HG03571 (cell line): ENCODE results near the gene DLEU7.

ENCODE experiments used
- ATAC-seq: cut with Tn5 transposase; IDR thresholded peaks from one replicate; pipeline ENCODE4 v1.9.1; 2021; ENCODE audit not compliant: unreplicated experiment

Gene DLEU7

GRCh38 chr13:50843257-50844083 lies at the start of gene DLEU7:
Gene DLEU7 (minus strand): TSS chr13:50843692. CDS start chr13:50843646, 46 bp downstream.
- ATAC-seq: no peak

- no peak for ATAC-seq
Measured at GRCh38 chr13:50892210-50892944, 48.9 kb upstream of the DLEU7 start.

- no peak for ATAC-seq
Measured at GRCh38 chr13:50891206-50891605, 47.7 kb upstream of the DLEU7 start.

DNA sequence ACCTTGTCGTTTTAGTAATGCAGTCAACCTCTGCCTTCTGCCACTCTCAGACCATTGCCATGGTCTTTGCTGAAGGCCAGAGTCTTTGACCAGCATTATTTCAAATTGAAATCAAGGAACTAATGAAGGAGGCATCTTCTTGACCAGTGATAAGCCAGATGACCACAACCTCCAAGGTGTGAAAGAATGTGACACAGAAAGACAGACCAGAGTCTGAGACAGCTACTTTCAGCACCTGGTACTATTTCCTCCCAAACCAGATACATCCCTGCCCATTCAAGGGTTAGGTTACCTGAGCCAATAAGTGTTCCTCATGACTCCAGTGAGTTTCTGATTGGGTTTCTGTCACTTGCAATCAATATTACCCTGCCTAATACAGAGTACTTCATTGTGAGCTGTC lies 45.8 kb upstream of the DLEU7 start:
- ATAC-seq: no peak

GRCh38 chr13:50888362-50888761 lies 44.9 kb upstream of the DLEU7 start:
- no peak for ATAC-seq

DNA sequence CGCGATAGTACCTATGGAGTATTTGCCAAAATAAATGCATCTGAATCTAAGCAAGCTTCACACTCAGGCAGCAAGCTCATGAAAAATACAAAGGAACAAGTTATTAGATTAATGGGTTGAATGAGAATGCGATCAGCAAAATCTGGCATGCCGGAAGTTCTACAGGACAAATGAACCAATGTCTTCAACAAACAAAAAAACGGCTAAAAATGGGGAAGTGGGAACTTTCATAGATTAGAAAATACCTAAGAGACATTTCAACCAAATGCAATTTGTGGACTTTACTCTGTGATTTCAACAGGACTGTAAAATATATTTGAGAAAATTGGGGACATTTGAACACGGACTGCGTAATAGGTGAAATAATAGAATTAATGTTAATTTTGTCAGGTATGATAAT lies 43.7 kb upstream of the DLEU7 start:
- no peak for ATAC-seq

GRCh38 chr13:50884265-50884664 lies 40.8 kb upstream of the DLEU7 start:
- ATAC-seq: no peak

GRCh38 chr13:50883728-50884127 lies 40.2 kb upstream of the DLEU7 start:
- no peak for ATAC-seq

- no peak for ATAC-seq
Measured at GRCh38 chr13:50882816-50883435, 39.4 kb upstream of the DLEU7 start.

GRCh38 chr13:50873991-50874390 lies 30.5 kb upstream of the DLEU7 start:
- no peak for ATAC-seq

DNA sequence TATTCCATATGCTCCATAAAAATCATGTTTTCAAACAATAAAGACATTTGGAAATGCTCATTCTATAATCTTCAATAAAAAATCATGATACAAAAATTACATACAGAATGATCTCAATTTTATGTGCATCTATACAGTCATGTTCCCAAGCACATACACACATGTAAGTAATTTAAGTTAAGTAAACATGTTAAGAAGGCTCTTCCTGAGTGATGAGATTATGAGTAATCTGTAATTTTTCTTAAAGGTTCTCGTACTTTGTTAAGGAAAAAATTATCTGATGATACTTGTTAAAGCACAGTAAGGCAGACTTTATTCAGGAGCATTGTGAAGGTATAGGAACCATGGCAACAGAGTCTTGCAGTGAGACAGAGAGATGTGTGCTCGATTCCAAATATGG lies 30.0 kb upstream of the DLEU7 start:
- no peak for ATAC-seq

DNA sequence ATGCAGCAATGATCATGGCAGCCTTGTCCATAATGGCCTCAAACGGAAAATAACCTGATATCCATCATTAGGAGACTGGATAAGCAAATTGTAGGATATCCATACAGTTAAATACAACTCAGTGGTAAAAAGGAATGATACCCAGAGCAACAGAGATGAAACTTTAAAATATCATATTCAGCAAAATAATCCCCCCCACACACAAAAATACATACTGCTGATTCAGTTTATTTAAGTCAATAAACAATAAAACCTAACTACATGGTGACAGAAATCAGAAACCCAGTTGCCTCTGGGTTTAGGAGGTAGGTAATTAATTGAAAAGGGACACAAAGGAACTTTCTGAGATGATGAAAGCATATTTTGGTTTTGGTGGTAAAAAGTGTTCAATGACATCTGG lies 27.9 kb upstream of the DLEU7 start:
- no peak for ATAC-seq

DNA sequence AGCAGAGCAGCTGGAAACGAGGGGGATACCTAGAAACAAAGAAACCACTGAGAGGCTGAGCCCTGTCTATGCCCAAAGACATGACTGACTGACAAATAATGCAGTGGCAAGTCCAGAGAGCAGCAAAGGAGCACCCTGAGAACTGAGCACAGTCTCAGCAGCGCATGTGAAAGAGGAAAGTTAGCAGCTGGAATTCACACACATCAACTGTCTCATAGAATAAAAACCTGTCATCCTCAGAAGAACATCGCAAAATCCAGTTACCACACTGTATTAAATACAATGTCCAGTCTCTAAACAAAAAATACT lies 24.1 kb upstream of the DLEU7 start:
- ATAC-seq: no peak

- no peak for ATAC-seq
Measured at GRCh38 chr13:50866817-50867636, 23.5 kb upstream of the DLEU7 start.

DNA sequence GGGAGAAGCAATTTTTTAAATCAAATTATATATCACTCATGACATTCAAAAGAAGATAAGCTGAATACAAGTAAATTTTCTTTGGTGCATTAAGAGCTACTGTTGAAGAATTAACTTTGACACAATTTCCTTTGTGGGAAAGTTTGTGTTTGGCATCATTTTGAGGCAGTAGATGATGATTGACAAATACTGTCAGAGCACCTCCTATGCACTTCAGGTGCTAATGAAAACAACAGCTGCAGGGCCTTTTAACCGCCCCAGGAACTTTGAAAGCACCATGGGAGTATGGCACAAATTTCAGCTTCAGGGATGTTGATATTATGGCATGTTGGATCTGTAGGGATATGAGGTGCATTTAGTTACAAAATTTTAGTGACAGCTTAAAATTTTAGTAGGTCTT lies 21.0 kb upstream of the DLEU7 start:
- no peak for ATAC-seq

DNA sequence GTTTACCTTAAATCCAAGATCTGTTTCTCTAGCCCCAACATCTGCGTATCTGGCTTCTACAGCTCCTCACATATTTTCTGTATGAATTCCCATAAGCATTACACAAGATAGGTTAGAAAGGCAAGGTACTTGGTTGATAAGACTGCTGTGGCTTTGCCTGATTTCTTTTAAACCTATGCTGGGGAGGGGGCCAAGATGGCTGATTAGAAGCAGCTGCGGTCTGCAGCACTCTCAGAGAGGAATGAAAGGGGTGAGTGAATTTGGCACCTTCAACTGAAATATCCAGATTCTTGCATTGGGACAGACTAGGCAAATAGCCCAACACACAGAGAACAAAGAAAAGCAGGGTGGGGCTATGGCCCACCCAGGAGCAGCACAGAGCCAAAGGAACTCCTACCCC lies 12.2 kb upstream of the DLEU7 start:
- ATAC-seq: no peak

GRCh38 chr13:50850445-50850844 lies 7.0 kb upstream of the DLEU7 start:
- ATAC-seq: no peak

DNA sequence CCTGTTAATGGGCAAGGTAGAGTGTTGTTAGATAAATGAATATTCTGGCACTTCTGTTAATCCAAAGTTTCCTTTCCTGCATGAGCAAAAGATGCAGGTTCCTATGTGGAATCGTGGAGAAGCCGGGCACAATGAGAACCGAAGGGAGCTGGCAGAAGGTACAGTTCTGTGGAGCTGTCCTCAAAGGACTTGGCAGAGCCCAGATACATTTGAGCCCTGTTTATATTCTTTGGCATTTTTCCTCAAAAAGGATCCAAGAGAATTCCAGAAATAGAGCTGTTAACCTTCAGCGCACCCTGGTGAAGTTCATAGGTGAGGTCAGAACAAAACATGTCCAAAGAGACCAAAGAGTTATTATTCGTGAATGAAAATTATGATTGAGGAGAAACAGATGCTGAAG lies 4.0 kb upstream of the DLEU7 start:
- no peak for ATAC-seq

DNA sequence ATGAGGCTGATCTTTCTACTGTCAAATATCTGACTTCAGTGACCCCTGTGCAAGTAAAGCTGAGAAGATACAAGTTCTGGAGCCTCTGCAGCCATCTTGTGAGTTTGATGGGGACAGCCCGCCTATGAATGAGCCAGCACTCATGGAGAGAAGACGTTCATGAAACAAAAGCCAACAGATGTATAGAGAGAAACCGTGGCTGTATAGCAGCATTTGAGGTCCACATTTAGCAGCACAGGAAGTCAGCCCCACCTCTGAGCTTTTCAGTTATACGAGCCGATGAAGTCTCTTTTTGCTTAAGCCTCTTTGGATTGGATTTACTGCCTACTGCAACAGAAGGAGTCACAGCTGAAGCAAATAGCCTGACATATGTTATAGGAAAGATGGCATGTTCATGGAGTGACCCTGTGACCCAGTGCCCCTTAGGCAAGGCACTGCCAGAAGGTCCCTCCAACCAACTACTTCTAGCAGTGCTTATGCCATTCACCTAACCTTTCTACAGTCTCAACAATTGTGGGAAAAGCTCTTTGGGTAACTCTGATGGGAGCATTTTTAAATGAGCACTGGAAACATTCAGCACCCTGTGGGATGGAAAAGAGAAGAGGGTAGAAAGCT lies 3.5 kb upstream of the DLEU7 start:
- no peak for ATAC-seq

DNA sequence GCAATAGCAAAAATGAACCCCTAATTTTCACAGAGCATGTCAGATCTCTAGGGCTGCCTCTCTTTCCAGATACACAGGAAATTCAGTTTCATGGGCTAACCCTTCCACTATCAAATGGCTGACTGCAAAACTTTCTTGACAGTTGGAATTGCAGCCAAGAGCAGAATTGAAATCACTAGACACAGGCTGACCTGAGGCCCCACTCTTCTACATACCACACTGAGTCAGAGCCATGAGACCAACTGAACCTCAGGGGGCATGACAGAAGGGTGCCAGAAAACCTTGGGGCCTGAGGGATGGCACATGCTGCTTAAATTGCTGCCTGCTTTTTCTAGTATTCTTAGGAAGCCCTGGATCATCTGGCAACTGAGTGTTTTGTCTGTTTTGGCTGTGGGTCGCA lies 1.7 kb upstream of the DLEU7 start:
- no peak for ATAC-seq
